ENCODE measurements around the gene AMPD3.

The AMPD3 gene

DNA sequence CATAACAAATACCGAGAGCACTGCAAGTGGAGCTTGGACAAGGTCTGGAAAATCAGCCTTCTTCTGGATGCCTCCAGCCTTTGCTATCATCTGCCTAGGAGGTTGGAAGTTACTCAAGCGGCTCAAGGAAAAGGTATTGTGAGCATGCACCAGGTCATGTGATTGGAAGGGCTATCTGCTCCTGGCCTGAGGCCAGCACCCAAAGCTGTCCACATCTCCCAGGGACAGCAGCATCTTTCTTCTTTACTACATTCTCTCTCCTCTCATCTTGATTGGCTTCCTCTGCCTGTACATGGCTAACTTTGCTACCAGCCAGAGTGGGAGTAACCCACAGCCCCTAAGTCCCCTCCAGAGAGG, 44.2 kb upstream of the AMPD3 start:
- H3K4me1 ChIP-seq (ENCODE audit: low read length): peaks cover 34% of the 10 kb centered on the region
- DNase-seq: no peak
- TF ChIP-seq, protein P1, sequence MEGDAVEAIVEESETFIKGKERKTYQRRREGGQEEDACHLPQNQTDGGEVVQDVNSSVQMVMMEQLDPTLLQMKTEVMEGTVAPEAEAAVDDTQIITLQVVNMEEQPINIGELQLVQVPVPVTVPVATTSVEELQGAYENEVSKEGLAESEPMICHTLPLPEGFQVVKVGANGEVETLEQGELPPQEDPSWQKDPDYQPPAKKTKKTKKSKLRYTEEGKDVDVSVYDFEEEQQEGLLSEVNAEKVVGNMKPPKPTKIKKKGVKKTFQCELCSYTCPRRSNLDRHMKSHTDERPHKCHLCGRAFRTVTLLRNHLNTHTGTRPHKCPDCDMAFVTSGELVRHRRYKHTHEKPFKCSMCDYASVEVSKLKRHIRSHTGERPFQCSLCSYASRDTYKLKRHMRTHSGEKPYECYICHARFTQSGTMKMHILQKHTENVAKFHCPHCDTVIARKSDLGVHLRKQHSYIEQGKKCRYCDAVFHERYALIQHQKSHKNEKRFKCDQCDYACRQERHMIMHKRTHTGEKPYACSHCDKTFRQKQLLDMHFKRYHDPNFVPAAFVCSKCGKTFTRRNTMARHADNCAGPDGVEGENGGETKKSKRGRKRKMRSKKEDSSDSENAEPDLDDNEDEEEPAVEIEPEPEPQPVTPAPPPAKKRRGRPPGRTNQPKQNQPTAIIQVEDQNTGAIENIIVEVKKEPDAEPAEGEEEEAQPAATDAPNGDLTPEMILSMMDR (IDR thresholded peaks at IDR 0.05; ENCODE audit: low read length): no peak
- TF ChIP-seq EZH2 (optimal IDR thresholded peaks at IDR 0.05; ENCODE audit: low read depth, low read length) (no peak), EZH2phosphoT487 (IDR thresholded peaks at IDR 0.05; ENCODE audit: low read length) (no peak)
- H2AFZ ChIP-seq (ENCODE audit: low read length): no peak overlapping the region
- H3K36me3 ChIP-seq (replicated peaks; ENCODE audit: insufficient read depth, low read length): no peaks in the 10 kb centered on the region
- H3K79me2 ChIP-seq (ENCODE audit: low read length): no peaks in the 10 kb centered on the region
- no peaks in the 10 kb centered on the region for H3K9me3 ChIP-seq (replicated peaks; ENCODE audit: insufficient read depth, low read length)
- H3K4me3 ChIP-seq (ENCODE audit: low read length): no peak overlapping the region
- H3F3A ChIP-seq (ENCODE audit: insufficient read depth, low read length): peaks cover 19% of the 10 kb centered on the region
- no peak overlapping the region for H3K4me2 ChIP-seq (ENCODE audit: low read depth, low read length)
- H3K27me3 ChIP-seq (replicated peaks; ENCODE audit: insufficient read depth, low read length): no peaks in the 10 kb centered on the region
- no peak overlapping the region for H3K27ac ChIP-seq (ENCODE audit: low read length)
- no peaks in the 10 kb centered on the region for H3K9me2 ChIP-seq (replicated peaks; ENCODE audit: insufficient read depth, low read length)
- H3K9ac ChIP-seq (ENCODE audit: low read length): no peak overlapping the region
- no peaks in the 10 kb centered on the region for H4K20me1 ChIP-seq (ENCODE audit: insufficient read depth, low read length)

DNA sequence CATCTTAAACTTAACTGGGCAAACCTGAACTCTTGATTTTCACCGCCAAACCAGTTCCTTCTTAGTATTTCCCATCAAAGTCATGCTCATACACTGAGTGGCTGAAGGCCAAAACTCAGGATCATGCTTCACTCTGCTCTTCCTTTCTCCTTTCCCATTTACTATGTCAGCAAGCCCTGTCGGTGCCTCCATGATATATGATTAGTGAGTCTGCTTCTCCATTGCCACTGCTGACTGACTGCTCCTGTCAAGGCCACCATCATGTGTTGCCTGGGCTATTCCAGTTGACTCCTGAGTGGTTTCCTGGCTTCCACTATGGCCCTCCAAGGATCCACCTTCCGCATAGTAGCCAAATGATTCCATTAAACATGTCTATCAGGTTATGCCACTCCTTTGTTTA, 42.8 kb upstream of the AMPD3 start:
- Histone ChIP-seq H2AFZ (ENCODE audit: low read length) (no peak overlapping the region), H3K9ac (ENCODE audit: low read length) (no peak overlapping the region), H3K4me1 (ENCODE audit: low read length) (peaks cover 37% of the 10 kb centered on the region), H3K4me3 (ENCODE audit: low read length) (no peak overlapping the region), H3K9me2 (replicated peaks; ENCODE audit: insufficient read depth, low read length) (no peaks in the 10 kb centered on the region), H3K9me3 (replicated peaks; ENCODE audit: insufficient read depth, low read length) (no peaks in the 10 kb centered on the region), H3K36me3 (replicated peaks; ENCODE audit: insufficient read depth, low read length) (no peaks in the 10 kb centered on the region), H3K27me3 (replicated peaks; ENCODE audit: insufficient read depth, low read length) (no peaks in the 10 kb centered on the region), H3K4me2 (ENCODE audit: low read depth, low read length) (no peak overlapping the region), H3K27ac (ENCODE audit: low read length) (no peak overlapping the region), H3F3A (ENCODE audit: insufficient read depth, low read length) (peaks cover 20% of the 10 kb centered on the region), H4K20me1 (ENCODE audit: insufficient read depth, low read length) (no peaks in the 10 kb centered on the region), H3K79me2 (ENCODE audit: low read length) (no peaks in the 10 kb centered on the region)
- TF ChIP-seq EZH2 (optimal IDR thresholded peaks at IDR 0.05; ENCODE audit: low read depth, low read length): no peak
- TF ChIP-seq, protein P1 (IDR thresholded peaks at IDR 0.05; ENCODE audit: low read length): no peak
- TF ChIP-seq EZH2phosphoT487 (IDR thresholded peaks at IDR 0.05; ENCODE audit: low read length): no peak
- no peak for DNase-seq

DNA sequence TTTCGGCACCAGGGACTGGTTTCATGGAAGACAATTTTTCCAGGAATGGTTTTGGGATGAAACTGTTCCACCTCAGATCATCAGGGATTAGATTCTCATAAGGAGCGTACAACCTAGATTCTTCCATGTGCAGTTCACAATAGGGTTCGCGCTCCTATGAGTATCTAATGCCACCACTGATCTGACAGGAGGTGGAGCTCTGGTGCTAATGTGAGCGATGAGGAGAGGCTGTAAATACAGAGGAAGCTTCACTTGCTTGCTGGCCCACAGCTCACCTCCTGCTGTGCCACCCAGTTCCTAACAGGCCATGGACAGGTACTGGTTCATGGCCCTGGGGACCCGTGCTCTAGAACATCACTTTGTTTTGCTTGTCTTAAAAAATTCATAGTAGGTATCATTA, 41.8 kb upstream of the AMPD3 start:
- peak overlapping the region; percentile 75; the same call in 1 of the 2 replicates for H3K27ac ChIP-seq (ENCODE audit: low read length)
- no peaks in the 10 kb centered on the region for H3K27me3 ChIP-seq (replicated peaks; ENCODE audit: insufficient read depth, low read length)
- H3K79me2 ChIP-seq (ENCODE audit: low read length): no peaks in the 10 kb centered on the region
- peaks cover 20% of the 10 kb centered on the region for H3F3A ChIP-seq (ENCODE audit: insufficient read depth, low read length)
- H3K4me2 ChIP-seq (ENCODE audit: low read depth, low read length): peak overlapping the region; percentile 82; the same call in 1 of the 2 replicates
- H3K9me3 ChIP-seq (replicated peaks; ENCODE audit: insufficient read depth, low read length): no peaks in the 10 kb centered on the region
- DNase-seq: peak; percentile 86
- no peaks in the 10 kb centered on the region for H3K9me2 ChIP-seq (replicated peaks; ENCODE audit: insufficient read depth, low read length)
- no peak overlapping the region for H3K4me3 ChIP-seq (ENCODE audit: low read length)
- 0 out of 2 replicates have a peak overlapping the region, but pooled peaks have one; percentile 13 for H2AFZ ChIP-seq (ENCODE audit: low read length)
- 0 out of 2 replicates have a peak overlapping the region, but pooled peaks have one; percentile 36 for H3K9ac ChIP-seq (ENCODE audit: low read length)
- TF ChIP-seq, protein P1 (IDR thresholded peaks at IDR 0.05; ENCODE audit: low read length): peak; percentile 69
- TF ChIP-seq EZH2phosphoT487 (IDR thresholded peaks at IDR 0.05; ENCODE audit: low read length) (no peak), EZH2 (optimal IDR thresholded peaks at IDR 0.05; ENCODE audit: low read depth, low read length) (no peak)
- no peaks in the 10 kb centered on the region for H4K20me1 ChIP-seq (ENCODE audit: insufficient read depth, low read length)
- H3K4me1 ChIP-seq (ENCODE audit: low read length): peaks cover 37% of the 10 kb centered on the region
- H3K36me3 ChIP-seq (replicated peaks; ENCODE audit: insufficient read depth, low read length): no peaks in the 10 kb centered on the region

All from MM.1S (cell line).